GM12892 (cell line): ENCODE data around the gene SLC7A8.

Experiments
- POLR2A ChIP-seq: IDR thresholded peaks from 2 replicates; pipeline ENCODE4 v1.6.1; 2011; ENCODE audit warnings: low read depth, low read length, control low read depth
- TAF1 ChIP-seq: IDR thresholded peaks from 2 replicates; pipeline ENCODE4 v1.6.1; 2011; ENCODE audit warnings: low read depth, mild to moderate bottlenecking, control low read depth, low read length, borderline replicate concordance

DNA sequence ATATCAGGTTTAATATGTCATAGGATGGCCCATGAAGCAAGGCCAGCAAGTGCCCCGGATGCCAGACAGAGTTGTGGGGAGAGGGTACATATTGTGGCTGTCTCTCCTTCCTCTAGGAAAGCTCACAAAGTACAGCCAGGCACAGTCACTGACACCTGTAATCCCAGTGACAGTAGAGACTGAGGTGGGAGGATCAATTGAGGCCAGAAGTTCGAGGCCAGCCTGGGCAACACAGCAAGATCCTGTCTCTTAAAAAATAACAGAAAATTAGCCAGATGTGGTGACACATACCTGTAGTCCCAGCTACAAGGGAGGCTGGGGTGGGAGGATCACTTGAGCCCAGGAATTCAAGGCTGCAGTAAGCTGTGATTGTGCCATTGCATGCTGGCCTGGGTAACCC, 32.1 kb downstream of the SLC7A8 start:
- TF ChIP-seq POLR2A (no peak), TAF1 (no peak)
